GM18505 (cell line): ENCODE results near the gene ADAMTSL3.
"Not testable (repeated sequence)": the region's sequence is repeated elsewhere in the genome, so short reads cannot be mapped to it uniquely, and the experiment has no call there.

Experiments
- ATAC-seq: cut with Tn5 transposase; IDR thresholded peaks from one replicate; pipeline ENCODE4 v1.9.1; 2021; ENCODE audit not compliant: unreplicated experiment
- POLR2A ChIP-seq: IDR thresholded peaks from 4 replicates; pipeline ENCODE4 v1.6.1; 2011; ENCODE audit warnings: borderline replicate concordance; ENCODE audit not compliant: insufficient read depth, insufficient read length; ENCODE audit errors: extremely low read depth

ADAMTSL3 gene

DNA sequence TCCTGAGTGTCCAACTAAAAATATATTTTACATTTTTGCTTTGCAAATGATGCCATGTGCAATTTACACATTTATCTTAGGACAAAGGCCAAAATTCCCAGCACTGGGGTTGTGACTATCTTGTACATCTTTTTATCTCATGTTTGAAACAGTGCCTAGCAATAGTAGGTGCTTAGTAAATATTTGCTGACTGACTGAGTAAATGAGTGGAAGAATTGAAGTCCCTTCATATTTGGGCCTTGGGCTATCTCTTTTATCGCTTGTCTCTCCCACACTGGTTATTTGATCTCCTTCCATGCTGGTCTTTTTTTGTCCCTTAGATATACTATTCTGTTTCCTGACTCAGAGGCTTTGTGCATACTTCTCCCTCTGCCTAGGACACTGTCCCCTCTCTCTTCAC, 368.6 kb downstream of the ADAMTSL3 start:
- no peak for TF ChIP-seq POLR2A
- ATAC-seq, result no peak

DNA sequence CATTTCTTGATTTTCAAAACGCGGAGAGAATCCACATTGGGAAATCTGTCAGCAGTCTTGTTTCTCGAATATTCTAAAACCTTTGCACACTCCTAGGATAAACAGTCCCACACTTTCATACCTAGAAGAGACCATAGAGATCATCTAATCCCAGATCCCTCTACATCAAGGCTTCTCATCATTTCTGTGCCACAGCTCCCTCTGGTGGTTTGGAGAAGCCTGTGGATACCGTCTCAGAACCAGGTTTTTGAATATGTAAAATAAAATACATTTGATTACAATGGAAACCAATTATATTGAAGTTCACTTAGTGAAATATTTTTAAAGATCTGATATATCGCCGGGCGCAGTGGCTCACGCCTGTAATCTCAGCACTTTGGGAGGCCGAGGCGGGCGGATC, 369.7 kb downstream of the ADAMTSL3 start:
- no peak for TF ChIP-seq POLR2A
- ATAC-seq, result no peak

DNA sequence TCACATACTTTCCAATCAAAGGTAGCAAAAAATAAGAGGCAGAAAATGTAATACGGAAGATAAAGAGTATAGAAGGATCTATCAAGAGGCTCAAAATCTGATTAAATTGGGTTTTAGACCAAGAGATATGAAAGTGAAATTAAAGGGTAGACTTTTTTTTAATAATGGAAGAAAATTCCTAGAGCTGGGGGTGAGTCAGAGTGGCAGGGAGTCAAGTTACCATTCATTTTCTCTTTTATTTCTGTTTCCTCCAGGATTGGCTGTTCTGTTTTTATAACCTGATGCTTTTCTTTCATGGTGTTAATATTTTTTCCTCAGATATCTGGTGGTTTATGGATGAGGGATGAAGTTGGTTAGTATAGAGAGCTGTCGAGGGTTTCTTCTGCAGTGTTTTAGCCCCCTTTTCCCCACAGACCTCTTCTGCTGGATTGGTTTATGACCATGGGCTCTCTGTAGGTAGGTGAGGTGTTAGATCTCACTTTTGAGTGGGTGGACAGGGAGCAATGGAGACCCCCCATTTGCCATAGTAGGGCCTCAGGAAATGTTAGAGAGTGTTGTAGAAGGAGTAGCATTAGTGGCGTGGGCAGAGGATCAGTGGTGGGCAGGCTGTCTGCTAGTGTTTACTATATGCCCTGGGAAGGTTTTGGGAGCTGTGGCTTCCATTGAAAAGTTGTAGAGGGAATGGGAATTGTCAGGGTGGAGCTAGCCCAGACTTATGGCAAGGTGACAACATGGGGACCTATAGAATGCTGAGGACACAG, 380.1 kb downstream of the ADAMTSL3 start:
- no peak for ATAC-seq
- no peak for TF ChIP-seq POLR2A

DNA sequence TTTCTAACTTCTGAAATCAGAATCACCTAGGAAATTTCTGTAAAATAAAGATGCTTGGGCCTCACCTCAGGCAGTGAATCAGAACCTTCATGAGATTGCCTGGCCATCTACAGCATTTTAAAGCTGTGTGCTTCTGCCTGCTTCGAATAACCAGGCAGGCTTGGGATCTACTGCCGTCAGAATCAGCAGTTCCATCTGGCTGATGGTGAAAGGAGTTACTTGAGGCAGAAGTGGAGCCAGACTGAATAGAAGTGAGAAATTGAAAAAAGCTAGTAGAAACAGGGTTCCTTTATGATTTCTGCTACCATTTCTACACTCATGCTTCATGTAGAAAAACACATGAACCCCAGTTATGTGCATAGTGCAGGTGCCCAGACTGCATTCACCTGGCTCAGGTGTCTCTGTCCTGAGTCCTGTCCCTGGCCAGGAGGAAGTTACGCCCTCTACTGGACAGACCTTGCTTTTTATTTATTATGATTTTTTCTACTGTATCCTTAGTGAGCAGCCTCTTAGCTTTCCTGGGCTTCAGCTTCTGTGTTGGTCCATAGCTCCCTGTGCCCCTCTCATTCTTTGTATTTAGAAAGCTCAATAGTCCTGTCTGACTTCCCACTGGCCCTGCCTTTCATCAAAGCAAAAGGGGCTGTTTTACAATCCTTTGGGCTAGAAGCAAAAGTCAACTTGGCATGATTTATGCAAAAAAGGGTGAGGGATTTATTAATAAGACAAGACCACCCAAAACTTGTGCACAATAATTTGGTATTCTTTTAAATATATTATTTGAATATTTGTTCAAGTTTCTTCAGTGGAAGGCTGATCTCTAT, 380.9 kb downstream of the ADAMTSL3 start:
- TF ChIP-seq POLR2A, result no peak
- no peak for ATAC-seq

DNA sequence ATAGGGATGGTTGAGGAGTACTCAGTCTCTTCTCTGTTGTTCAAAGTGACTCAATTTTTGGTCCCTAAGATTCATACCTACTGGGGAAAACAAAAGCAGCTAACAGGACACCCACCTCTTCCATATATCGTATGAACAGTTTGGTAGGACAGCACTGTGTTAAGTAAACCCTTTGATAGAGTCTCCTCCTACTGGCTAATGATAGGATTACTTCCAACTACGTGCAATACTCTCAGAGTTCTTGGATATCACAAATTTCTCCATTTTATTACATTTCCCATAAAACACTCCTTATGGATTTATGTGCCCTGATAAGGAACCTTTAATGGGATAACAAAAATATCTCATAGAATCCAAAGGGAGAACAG, 381.5 kb downstream of the ADAMTSL3 start:
- no peak for TF ChIP-seq POLR2A
- no peak for ATAC-seq

DNA sequence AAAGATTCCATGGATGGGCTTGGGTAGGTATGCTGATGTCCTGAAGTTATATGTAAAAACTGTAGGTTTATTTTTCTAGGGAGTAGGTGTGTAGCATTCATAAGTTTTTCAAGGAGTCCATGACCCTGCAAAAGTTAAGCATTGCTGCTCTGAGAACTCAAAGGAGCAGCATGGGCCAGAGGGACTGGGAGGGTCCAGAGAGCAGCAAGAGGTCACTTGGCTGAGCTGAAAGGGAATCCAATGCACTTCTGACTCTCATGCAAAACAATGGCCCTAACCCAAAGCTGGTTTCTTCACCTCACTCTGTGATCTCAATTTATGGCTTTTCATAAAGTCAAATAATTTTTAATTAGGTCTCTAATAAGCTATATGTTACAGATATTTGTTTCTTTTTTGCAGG, 383.4 kb downstream of the ADAMTSL3 start:
- no peak for TF ChIP-seq POLR2A

DNA sequence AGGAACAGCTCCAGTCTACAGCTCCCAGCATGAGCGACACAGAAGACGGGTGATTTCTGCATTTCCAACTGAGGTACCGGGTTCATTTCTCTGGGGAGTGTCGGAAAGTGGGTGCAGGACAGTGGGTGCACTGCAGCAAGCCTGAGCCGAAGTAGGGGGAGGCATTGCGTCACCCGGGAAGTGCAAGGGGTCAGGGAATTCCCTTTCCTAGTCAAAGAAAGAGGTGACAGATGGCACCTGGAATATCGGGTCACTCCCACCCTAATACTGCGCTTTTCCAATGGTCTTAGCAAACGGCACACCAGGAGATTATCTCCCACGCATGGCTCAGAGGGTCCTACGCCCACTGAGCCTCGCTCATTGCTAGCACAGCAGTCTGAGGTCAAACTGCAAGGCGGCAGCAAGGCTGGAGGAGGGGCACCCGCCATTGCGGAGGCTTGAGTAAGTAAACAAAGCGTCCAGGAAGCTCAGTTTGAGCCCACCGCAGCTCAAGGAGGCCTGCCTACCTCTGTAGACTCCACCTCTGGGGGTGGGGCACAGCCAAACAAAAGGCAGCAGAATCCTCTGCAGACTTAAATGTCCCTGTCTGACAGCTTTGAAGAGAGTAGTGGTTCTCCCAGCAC, 388.6 kb downstream of the ADAMTSL3 start:
- ATAC-seq, result not testable (repeated sequence)

More for the DNA sequence above, 383.4 kb downstream of the ADAMTSL3 start:
- no peak for ATAC-seq

DNA sequence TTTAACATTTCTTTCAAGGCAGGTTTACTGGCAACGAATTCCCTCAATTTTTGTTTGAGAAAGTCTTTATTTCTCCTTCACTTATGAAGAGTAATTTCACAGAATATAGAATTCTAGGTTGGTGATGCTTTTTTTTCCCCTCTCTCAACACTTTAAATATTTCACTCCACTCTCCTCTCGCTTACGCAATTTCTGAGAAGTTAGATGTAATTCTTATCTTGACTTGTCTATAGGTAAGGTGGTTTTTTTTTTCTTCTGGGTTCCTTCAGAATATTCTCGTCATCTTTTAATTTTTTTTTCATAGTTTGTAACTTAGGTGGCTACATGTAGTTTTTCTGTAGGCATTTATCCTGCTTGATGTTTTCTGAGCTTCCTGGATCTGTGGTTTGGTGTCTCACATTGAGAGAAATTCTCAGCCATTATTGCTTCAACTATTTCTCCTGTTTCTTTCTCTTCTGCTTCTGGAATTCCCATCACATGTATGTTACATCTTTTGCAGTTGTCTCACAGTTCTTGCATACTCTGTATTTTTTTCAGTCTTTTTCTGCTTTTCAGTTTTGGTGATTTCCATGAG, 392.2 kb downstream of the ADAMTSL3 start:
- ATAC-seq, result no peak
- no peak for TF ChIP-seq POLR2A

DNA sequence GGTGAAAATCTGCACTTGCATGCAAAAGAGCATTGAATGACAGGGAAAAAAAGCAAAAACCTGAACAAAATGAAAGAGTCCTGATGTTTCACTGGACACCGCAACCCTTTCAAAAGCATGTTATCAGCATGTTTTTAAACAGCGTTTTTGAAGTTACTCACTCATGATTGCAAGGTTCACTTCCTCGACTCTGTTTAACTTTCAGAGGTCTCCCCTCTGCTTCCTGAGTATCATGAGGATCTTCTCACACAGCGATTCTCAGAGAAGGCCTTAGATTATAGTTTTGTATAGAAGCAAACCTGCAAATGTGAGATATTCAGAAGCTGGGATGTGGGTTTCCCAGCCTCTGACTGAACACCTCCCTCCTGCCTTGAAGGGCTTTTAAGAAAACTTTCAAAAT, 395.6 kb downstream of the ADAMTSL3 start:
- not testable (repeated sequence) for ATAC-seq

DNA sequence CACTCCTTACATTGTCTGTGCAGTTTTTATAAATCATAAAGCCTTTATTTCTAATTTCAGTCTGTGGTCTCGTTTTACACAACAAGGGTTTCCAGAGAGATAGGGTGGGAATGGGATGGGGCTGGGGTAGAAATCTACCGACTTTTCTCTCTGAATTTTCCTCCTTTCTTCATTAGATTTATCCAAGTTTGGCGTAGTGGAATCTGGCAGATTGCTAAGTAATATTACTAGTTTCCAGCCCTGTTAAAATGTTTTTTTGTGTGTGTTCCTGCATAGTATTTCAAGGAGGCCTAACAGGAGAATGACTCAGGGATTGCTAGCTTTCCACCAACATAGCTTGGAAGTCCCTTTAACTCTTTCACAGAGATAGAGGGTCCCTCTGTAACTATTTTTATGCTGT, 396.2 kb downstream of the ADAMTSL3 start:
- ATAC-seq, result no peak
- no peak for TF ChIP-seq POLR2A

DNA sequence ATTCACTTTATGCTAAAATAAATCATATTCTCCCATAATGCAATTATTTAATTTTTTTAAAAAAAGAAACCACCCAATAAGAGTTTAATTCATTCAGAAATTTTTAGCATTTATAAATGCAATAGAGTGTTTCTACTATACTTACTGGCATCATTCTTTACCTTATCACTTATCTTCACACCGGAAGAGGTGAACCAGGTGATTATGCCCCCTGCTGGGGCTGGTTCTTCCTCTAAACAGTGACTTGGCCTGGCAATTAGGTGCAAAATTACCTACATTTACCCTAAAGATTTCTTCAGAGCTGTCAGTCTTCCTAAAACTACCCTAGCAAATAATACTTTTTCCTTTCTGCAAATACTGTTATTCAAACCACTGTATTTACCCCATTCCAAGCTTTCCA, 397.2 kb downstream of the ADAMTSL3 start:
- not testable (repeated sequence) for ATAC-seq

DNA sequence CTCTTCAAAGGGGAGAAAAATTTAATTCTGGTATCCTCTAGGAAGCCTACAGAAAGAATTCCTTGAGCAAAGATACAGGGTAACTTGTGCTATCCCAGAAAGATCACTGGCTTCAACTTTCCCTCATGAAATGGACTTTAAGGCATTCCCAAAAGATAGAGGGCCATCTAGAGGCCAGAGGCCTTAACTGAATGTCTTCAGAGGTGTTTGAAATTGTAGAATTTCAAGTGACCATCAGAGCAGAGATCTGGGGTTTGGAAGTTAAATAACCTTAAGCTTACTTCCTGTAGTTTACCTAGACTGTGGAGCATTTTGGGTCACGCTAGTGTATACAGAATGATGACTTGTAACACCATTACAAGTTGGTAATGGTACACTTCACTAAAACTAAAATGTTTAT, 400.6 kb downstream of the ADAMTSL3 start:
- not testable (repeated sequence) for ATAC-seq

DNA sequence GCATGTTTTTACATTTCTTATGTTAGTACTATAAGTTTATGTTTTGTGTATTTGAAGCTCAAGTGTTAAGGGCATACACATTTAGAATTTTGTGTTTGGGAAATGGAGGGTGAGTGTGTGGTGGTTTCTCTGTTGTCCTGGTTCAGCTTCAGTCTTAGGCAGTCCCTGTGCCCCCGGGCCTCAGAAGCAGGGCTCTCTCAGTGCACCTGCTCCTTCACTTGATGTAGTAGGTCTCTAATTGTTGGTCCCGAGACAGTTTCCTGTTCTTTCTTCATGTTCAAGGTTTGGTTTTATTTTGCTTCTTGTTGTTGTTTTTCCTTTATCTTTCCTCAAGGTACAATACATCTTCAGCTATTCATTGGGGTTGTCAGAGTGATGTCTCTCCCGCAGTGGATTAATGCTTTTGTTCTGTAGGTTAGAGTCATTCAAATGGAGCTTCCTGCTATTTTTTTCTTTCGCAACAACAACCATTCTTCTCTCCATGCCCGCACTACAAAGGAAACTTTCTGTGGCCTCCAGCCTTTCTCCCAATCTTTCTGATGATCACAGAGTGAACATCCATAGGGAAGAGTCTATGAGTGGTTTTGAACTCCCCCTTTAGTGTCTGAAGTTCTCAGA, 403.9 kb downstream of the ADAMTSL3 start:
- no peak for ATAC-seq
- TF ChIP-seq POLR2A, result no peak

DNA sequence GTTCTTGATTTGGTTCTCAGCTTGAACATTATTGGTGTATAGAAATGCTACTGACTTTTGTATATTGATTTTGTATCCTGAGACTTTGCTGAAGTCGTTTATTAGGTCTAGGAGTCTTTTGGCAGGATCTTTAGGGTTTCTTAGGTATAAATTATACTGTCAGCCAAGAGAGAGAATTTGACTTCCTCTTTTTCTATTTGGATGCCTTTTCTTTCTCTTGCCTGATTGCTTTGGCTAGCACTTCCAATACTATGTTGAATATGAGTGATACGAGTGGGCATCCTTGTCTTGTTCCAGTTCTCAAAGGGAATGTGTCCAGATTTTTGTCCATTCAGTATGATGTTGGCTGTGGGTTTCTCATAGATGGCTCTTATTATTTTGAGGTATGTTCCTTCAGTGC, 409.8 kb downstream of the ADAMTSL3 start:
- ATAC-seq, result not testable (repeated sequence)

DNA sequence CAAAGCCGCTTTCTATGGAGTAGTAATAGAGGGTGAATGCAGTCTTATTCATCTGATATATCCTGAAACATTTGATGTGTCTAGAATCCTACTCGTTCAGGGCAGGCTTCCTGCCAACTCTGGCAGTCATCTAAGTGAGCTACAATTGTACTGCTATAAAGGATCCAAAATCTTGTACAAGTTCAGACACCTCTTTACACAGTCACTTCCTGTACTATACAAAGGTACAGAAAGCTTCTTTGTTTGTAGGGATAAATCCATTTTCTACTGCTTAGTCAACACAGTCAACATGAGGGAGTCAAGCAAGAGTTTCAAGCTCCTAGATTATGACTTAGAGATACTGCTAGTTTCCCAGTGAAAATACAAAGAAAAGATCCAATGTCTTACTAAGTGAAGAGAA, 414.8 kb downstream of the ADAMTSL3 start:
- ATAC-seq, result not testable (repeated sequence)

DNA sequence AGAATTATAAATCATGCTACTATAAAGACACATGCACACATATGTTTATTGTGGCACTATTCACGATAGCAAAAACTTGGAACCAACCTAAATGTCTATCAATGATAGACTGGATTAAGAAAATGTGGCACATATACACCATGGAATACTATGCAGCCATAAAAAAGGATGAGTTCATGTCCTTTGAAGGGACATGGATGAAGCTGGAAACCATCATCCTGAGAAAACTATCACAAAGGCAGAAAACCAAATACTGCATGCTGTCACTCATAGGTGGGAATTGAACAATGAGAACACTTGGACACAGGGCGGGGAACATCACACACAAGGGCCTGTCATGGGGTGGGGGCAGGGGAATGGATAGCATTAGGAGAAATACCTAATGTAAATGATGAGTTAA, 424.1 kb downstream of the ADAMTSL3 start:
- ATAC-seq, result not testable (repeated sequence)

DNA sequence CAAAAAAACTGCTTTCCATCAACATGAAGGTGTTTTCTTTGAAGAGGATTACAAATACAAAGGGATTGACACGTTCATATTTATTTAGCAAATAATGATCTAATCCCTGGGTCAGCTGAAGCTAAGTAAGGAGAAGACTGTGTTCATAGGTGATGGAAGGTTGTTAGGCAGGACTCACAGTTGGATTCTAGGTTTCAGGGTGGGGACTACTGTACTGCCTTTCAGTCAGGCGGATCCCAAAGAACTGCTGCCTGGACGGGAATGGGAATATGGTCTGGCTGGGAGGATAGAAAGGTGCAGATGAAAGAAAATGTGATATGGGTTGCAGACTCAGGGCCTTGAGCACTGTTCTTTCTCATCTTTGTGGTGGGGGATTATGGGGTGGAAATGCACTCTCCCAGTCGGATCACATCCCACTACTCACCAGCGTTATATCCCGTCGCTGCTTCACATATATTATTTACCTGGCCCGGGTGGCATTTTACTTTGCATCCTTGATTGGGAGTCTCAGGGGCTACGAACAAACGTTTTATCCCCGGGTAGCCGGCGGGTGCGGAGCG, 425.5 kb downstream of the ADAMTSL3 start:
- not testable (repeated sequence) for ATAC-seq
